GM21528 (cell line): ENCODE measurements around the gene PLEKHA5.
"Not testable (repeated sequence)": the region's sequence is repeated elsewhere in the genome, so short reads cannot be mapped to it uniquely, and the experiment has no call there.

Experiments used
- ATAC-seq: cut with Tn5 transposase; IDR thresholded peaks from one replicate; pipeline ENCODE4 v1.9.1; 2021; ENCODE audit warnings: mild to moderate bottlenecking, moderate library complexity; ENCODE audit not compliant: unreplicated experiment, low FRiP score

PLEKHA5 gene

DNA sequence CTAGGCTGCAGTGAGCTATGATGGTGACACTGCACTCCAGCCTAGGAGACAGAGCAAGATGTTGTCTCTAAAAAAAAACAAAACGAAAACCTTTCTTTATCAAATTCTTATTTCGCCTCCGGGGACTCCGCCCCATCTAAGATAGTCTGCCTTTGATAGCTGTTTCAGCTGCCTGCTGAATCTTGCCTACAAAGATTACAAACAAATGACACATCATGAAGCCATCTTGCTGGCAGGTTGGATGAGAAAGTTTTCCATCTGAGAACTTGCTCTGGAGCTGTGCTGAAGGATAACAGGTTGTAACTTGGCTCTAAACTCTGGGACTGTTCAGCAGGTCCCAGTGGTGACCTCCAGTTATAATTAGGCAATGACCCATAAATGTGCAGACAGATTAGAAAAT lies 268.0 kb downstream of the PLEKHA5 start:
- ATAC-seq, result no peak

DNA sequence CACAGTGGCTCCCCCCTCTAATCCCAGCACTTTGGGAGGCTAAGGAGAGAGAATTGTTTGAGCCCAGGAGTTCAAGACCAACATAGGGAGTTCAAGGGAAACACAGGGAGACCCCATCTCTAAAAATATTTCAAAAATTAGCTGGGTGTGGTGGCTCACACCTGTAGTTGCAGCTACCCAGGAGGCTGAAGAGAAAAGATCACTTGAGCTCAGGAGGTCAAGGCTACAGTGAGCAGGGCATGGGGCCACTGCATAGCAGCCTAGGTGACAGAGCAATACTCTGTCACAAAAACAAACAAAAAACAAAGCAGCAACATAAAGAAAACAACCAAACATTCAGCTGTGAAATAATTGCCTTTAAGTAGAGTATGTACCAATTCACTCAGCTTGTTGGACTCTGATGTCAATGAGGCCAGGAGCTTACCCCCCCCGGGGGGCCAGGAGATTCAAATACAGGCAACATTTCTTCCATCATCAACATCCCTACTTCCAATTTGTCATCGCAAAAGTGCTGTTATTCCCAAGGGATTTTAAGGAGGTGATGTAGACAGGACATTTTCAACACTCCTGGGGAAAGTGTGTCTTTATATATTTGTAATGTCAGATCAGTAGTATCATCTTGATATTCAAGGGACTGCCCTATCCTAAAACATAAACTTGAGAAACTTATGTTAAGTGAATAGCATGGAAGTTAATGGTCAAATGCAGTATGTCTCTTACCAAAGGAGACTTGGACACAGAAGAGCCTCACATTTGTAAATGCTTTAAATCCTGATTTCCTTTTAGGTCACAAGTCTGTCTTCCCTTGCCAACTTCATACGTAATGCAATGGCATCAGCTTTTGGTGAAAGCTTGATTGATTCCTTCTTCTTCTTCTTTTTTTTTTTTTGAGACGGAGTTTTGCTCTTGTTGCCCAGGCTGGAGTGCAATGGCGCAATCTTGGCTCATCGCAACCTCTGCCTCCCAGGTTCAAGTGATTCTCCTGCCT lies 269.1 kb downstream of the PLEKHA5 start:
- no peak for ATAC-seq

DNA sequence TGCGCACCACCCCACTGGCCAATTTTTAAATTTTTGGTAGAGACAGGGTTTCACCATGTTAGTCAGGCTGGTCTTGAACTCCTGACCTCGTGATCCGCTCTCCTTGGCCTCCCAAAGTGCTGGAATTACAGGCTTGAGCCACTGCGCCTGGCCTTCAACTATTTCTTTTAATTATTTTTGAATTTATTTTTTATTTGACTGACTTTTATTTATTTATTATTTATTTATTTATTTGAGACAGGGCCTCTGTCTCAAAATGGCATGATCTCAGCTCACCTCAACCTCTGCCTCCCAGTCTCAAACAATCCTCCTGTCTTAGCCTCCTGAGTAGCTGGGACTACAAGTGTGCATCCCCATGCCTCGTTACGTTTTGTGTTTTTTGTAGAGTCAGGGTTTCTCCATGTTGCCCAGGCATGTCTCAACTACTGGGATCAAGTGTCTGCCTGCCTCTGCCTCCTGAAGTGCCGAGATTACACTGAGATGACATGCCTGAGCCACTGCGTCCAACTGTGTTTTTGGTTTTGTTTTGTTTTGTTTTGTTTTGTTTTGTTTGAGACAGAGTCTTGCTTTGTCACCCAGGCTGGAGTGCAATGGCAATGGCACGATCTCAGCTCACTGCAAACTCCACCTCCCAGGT lies 271.2 kb downstream of the PLEKHA5 start:
- not testable (repeated sequence) for ATAC-seq

DNA sequence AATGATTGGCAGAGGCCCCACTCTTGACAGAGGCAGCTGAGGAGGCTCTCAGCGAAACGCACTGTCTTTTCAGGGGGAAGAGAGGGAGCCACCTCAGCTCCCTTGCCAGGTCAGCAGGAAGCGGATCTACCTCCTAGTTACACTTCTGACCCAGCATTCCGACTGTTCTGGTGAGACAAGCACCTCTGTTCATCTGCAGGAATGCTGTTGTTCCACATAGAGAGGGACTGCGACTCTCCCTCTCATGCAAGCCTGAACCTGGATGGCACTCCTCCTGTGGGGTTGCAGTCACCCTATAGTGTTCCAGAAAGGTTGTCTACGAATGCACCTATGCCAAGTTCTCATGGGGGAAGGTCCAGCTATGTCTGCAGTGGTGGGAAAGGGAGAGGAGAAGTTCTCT lies 272.7 kb downstream of the PLEKHA5 start:
- ATAC-seq, result no peak

DNA sequence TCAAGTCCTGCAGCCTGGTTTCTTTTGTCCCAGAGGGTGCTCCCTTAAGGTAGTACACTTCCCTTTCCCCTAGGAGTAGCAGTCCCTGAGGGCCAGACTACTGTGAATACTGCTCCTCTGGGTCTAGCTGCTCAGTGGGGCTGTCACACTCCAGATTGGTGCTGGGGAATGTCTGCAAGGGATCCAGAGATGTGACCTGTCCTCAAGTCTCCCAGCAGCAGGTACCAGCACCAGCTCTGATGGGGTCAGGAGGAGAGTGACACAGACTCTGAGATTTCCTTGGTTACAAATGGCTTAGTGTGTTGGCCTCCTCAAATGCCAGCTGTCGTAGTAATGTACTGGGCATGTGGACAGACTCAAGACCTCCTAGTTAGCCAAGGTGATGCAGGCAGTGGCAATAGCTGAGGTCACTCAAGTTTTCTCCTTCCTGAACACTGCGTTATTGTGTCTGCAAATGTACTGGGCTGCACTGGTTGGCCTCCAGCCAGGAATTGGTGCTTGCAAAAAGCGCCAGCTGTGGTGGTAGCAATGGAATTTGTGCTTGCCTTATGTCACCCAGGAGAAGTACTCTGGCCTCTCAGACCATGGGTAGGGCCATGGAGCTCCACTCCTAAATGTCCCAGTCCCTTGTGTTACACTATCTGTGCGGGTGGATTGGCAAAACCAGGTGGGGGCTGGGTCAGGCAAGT lies 273.4 kb downstream of the PLEKHA5 start:
- ATAC-seq, result no peak

DNA sequence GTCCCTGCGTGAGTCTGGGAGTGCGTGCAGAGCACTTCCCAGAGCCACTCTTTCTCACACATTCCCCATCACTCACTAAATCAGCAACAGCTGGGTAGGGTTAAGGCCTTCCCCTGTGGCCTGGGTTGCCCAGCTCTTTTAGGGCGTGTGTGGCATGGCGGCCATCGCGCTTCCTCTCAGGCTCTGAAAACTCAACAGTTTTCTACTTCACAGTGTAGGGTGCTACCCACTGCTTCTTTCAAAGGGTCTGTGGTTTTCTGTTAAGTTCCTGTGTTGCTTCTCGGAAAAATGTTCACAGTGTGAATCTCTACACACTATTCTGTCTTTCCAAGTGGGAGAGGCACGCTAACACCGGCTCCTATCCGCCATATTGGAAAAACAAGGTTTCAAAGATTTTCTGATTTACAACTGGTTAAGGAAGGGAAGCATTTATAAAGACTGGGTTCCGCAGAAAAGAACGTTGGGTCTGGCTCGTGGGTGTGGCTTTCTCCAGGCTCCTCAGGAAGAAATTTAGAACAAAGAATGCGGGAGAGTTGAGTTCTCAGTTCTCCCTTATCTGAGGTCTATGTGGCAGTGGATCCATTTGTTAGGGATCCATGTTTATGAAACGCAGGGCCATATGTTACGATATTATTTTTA lies 274.8 kb downstream of the PLEKHA5 start:
- ATAC-seq, result no peak

DNA sequence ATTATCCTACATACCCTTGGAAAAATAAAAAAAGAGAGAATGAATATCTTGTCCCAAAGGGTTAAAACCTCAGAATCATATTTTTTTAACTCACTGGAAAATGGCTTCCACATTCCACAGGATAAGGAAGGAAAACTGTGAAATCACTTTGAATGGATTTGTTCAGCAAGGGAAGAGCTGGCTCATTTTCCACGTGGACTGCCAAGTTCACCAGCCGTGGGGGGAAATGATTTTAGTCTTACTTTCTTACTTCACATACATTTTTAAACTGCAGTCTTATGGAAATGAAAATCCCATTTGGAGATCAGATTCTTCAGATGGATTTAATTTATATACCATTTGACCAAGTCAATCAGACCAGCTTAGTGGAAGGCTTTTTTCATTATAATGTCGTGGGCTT lies 279.8 kb downstream of the PLEKHA5 start:
- no peak for ATAC-seq

DNA sequence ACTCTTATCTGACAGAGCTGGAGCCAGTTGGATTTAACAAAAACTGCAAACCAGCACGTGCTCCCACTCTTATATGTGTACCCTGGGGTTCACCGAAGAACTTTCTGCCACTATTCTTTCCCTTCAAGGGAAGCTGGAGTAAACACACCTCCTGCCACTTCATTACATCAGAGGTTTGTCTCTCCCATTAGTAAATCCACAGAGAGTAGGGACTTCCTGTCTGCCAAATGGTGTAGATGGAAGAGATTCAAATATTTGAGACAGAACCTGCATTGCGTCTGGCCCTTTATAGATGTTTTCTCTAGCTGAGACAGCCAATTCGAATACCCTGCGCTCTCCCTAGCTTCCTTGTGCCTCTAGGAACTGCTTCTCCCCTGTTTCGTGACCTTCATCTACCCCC lies 280.7 kb downstream of the PLEKHA5 start:
- ATAC-seq, result no peak

DNA sequence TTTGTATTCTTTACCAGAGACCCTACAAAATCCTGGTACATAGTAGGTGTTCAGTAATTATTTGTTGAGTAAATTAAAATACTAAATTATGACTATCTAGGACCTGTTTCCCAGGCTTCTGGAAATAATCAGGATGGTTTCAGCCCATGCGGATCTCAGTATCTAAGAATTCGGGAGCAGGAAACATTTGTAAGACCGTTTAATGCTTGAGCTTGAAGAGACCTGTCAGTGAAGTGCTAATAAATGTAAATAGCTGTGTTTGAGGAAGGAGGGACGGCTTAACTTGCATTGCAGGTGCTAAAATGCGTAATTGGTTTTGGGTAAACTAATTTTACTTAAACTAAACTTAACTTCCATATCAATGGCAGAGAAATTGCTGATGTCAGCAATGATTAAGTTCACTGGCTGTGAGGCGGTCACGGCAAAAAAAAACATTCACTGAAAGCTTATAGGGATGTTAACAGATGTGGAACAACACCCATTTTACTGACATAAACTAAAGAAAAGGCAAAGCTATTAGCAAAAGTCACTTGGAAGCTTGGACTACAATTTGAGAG lies 281.2 kb downstream of the PLEKHA5 start:
- no peak for ATAC-seq

DNA sequence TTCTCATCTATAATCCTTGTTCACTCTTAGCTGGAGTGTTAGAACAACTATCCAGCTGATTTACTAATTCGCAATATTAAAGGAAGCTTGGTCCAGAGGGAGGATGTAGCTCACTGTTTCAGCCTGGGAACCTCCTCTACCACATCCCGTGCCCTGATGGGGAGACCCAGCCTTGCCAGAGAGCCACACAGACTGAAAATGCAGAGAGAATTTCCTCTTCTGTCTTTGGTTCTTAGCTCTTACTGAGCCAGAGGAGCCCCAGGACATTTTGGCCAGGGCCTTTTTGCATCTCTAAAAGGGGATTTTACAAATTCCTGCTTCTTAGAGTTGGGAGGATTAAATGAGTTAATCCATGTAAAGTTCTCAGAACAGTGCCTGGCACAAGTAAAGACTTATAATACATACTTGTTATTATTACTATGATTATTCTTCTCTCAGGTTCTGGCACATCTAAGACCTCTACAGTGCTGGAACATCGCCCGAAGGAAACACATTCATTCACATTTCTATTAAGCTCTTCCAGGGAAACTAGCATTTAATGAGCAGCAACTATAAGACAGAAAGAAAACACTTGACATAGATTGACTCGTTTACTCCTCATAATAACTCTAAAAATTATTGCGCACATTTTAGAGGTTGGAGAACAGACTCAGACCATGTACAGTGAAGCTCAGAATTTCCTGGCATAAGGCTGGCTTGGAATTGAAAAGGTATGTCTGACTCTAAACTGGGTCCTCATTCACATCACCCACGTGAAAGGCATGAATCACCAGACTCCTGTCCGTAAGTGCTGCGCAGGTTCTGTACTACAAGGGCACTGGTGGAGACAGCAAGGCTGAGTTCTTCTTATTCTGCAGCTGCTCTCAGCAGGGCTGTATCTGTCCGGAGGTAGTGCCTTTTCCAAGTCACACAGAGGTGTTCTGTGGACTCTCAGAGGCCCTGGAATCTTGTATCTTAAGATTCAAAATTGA lies 282.0 kb downstream of the PLEKHA5 start:
- no peak for ATAC-seq

DNA sequence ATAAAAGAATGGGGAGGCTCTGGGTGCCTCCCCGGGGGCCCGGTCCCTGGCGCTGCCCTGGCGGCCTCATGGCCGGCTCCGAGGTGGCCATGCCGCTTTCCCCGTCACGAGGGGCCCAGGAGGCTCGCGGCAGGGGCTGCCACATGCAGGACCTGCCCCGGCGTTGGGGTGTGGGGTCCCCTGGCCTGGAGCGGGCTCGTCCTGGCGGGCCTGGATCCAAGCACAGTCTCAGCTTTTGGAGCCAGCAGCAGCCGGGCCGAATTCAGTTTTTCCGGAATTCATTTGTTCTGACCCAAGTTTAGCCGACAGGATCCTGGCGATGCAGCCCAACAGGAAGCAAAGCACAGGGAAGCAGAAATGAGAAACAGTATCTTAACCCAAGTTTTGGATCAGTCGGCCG lies 283.3 kb downstream of the PLEKHA5 start:
- ATAC-seq, result no peak

DNA sequence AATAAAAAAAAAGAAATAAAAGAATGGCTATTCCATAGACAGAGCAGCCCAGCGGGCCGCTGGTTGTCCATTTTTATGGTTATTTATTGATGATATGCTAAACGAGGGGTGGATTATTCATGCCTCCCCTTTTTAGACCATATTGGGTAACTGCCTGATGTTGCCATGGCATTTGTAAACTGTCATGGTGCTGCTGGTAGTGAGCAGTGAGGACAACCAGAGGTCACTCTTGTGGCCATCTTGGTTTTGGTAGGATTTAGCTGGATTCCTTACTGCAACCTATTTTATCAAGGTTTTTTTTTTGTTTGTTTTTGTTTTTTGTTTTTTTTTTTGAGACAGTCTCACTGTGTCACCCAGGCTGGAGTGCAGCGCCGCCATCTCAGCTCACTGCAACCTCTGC lies 284.0 kb downstream of the PLEKHA5 start:
- not testable (repeated sequence) for ATAC-seq

DNA sequence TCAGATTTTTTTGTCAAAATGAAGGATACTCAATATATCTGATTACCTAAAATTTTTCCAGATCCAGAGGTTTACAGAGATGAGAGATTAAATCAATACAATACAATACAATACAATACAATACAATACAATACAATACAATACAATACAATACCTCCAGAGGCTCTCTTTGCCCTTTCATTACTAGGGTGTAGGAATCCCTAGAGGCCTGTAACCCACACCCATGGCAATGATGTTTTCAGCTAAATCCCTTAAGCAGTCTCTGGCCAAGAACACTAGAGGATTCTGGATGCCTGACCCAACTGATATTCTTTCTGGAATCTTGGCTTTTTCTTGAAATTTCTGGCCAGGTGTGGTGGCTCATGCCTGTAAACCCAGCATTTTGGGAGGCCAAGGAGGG lies 286.0 kb downstream of the PLEKHA5 start:
- no peak for ATAC-seq

DNA sequence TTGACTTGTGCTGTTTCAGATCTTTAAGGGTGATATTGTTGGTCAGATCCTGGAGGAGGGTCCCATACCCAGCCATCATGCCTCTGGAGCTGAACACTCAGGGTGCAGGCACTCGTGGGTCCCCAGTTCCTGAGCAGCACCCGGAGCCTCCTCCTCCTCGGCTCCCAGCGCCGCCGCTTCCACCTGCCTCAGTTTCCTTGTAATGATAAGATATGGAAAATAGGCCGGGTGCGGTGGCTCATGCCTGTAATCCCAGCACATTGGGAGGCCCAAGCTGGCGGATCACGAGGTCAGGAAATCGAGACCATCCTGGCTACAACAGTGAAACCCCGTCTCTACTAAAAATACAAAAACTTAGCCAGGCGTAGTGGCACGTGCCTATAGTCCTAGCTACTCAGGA lies 289.6 kb downstream of the PLEKHA5 start:
- no peak for ATAC-seq

DNA sequence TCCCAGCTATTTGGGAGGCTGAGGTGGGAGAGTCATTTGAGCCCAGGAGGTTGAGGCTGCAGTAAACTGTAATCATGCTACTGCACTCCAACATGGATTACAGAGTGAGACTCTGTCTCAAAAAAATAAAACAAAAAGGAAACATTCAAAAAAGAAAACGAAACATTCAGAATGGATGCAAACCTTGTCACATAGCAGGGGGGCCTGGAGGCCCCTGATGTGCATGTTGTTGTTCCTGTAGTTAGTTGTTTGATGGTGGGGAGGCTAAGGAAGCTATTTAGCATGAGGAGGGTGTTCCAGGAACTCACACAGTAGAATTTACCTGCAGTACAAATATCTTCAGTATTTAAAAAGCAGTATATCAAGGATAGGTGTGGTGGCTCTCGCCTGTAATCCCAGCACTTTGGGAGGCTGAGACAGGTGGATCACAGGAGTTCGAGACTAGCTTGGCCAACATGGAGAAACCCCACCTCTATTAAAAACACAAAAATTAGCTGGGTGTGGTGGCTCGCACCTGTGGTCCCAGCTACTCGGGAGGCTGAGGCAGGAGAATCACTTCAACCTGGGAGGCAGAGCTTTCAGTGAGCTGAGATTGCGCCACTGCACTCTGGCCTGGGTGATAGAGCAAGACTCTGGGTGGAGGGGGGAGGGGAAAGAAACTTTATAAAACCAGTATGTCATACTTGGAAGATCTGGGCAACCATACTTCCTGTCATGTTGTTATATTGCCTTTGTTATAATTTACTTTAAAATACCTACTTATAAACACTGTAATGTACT lies 292.2 kb downstream of the PLEKHA5 start:
- ATAC-seq, result no peak

DNA sequence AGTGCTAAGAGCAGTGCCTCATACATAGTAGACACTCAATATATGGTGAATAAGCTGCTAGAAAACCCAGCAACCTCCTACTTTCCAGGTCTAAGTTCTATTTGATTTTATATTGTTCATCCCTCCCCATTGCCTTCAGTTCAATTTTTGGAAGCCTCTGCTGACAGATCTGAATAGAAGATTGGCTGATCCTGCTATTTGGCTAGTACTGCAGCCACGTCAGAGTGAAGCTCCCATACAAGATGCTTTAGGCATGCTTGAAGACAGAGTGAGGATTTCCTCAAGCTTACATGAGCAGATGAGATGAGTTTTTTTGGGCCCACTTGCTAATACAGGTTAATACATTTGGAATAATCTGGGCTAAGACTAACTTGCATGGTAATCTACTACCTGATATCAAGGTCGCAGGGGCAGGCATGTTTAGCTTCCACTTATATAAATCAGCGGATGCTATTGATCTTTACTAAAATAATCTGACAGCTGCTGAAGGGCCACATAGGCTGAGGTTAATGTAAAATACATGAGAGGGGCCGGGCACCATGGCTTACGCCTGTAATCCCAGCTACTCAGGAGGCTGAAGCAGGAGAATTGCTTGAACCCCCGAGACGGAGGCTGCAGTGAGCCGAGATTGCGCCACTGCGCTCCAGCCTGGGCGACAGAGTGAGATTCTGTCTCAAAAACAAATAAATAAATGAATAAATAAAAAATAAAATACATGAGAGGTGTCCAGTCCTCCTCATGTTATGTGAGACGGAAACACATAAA lies 293.8 kb downstream of the PLEKHA5 start:
- no peak for ATAC-seq
